Mononuclear cell (primary cell): ENCODE results near the gene NANS. TPM values are rescaled to one million over a fixed set of nuclear protein-coding genes. Genes with fewer than 3 reads are reported as not detected.
"Not testable (repeated sequence)": the region's sequence is repeated elsewhere in the genome, so short reads cannot be mapped to it uniquely, and the experiment has no call there.

Experiments
- H3K27me3 ChIP-seq: 2 replicates; pipeline ENCODE4 v1.6.0; 2011; ENCODE audit warnings: low read length, control low read depth; ENCODE audit not compliant: insufficient read depth
- H3K4me1 ChIP-seq: 2 replicates; pipeline ENCODE4 v1.5.1; 2011; ENCODE audit warnings: mild to moderate bottlenecking, low read length, control low read depth; ENCODE audit not compliant: insufficient read depth
- H3K4me3 ChIP-seq: 2 replicates; pipeline ENCODE4 v1.5.1; 2011; ENCODE audit warnings: mild to moderate bottlenecking, low read length, moderate library complexity
- H3K9me3 ChIP-seq: 2 replicates; pipeline ENCODE4 v1.5.1; 2011; ENCODE audit warnings: low read depth, mild to moderate bottlenecking, control low read depth, low read length
- total RNA-seq: library from RNA; depleted of rRNA; stranded (reverse); fragments of >200 nt; gene quantifications from one replicate; pipeline ENCODE4 v1.2.3, GENCODE V29; 2012

The NANS gene
- total RNA-seq, 1 donor = 41.1 TPM

DNA sequence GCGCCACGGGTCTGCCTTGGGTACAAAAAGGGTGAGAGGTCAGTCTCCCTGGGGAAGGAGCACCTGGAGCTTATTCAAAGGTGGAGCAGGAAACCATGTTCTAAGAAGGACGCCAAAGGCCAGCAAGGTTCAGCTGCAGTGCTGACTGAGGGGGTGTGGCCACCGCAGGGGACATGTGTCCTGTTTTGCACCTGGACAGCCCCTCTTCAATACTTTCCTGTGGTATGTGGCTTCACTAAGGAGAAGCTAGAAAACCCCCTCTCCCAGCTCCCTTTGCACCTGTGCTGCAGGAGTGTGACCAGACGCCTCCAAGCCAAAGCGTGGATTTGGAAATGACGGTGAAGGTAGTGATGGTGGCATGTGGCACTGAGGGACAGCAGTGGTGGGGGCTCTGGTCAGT lies 38.9 kb downstream of the NANS start:
- Histone ChIP-seq H3K4me3 (no peak overlapping the region), H3K4me1 (peaks cover 23% of the 10 kb centered on the region), H3K9me3 (no peaks in the 10 kb centered on the region), H3K27me3 (no peaks in the 10 kb centered on the region)

DNA sequence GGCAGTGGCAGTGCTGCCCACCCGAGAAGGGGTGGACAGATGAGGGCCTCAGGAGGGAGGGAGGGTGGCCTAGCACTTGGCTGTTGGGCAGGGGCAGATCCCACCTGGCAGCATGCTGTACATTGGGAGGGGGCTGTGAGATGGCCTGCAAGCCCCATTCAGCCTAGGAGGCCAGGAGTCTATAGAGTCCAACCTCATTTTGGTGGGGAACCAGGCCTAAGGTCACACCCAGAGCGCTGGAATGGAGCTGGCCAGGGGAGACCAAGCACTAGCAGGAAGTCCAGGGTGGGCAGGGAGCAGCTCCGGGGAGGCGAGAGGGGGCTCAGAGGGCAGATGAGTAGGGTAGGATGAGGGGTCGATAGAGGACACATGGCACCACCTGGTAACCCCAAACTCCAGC lies 39.6 kb downstream of the NANS start:
- Histone ChIP-seq H3K4me3 (no peak overlapping the region), H3K9me3 (no peaks in the 10 kb centered on the region), H3K4me1 (peaks cover 27% of the 10 kb centered on the region), H3K27me3 (no peaks in the 10 kb centered on the region)

- Histone ChIP-seq H3K4me1 (peaks cover 45% of the 10 kb centered on the region), H3K4me3 (no peak overlapping the region)
These were observed 41.3 kb downstream of the NANS start for GRCh38 chr9:98097836-98098235.

DNA sequence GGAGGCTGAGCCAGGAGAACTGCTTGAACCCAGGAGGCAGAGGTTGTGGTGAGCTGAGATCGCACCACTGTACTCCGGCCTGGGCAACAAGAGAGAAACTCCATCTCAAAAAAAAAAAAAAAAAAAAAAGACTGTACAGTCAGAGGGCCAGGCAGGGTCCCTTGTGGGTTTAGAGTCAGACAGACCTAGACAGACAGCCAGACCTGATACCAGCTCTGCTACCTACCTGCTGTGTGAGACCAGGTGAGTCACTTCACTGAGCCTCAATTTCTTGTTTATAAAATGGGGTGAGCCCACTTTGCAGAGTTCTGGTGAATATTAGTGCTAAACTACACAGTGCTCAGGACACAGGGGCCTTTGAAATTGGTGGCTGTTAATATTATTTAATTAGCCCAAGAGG lies 42.8 kb downstream of the NANS start:
- Histone ChIP-seq H3K4me3 (no peak overlapping the region), H3K9me3 (no peaks in the 10 kb centered on the region), H3K27me3 (no peaks in the 10 kb centered on the region), H3K4me1 (peaks cover 56% of the 10 kb centered on the region)

More at GRCh38 chr9:98097836-98098235, 41.3 kb downstream of the NANS start:
- Histone ChIP-seq H3K9me3 (no peaks in the 10 kb centered on the region), H3K27me3 (no peaks in the 10 kb centered on the region)

GRCh38 chr9:98099898-98100297 lies 43.4 kb downstream of the NANS start:
- H3K27me3 ChIP-seq = no peaks in the 10 kb centered on the region
- peaks cover 61% of the 10 kb centered on the region for H3K4me1 ChIP-seq
- no peak overlapping the region for H3K4me3 ChIP-seq
- no peaks in the 10 kb centered on the region for H3K9me3 ChIP-seq

DNA sequence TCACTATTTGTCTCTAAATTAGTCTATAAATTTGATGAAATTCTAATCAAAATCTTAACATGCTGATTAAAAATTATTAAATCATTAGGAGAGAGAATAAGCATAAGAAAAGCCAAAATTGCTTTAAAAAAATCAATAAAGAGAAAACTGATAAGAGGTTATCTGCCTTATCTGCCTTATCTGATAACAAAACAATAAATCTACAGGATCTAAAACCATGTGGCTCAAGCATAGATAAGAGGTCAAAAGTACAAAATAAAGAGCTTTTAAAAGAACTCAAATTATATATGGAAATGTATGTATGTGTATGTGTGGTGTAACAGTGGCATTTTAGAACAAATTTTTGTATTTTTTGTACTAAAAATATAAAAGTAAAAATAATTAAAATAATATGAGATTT lies 43.9 kb downstream of the NANS start:
- Histone ChIP-seq H3K9me3 (no peaks in the 10 kb centered on the region), H3K27me3 (no peaks in the 10 kb centered on the region), H3K4me3 (no peak overlapping the region), H3K4me1 (peaks cover 67% of the 10 kb centered on the region)

- peaks cover 77% of the 10 kb centered on the region for H3K4me1 ChIP-seq
- no peak overlapping the region for H3K4me3 ChIP-seq
- H3K27me3 ChIP-seq = no peaks in the 10 kb centered on the region
- H3K9me3 ChIP-seq = no peaks in the 10 kb centered on the region
These were observed 44.9 kb downstream of the NANS start for GRCh38 chr9:98101416-98101815.

- Histone ChIP-seq H3K4me3 (no peak overlapping the region), H3K4me1 (peaks cover 81% of the 10 kb centered on the region), H3K9me3 (no peaks in the 10 kb centered on the region)
These were observed 45.3 kb downstream of the NANS start for GRCh38 chr9:98101868-98102273.

DNA sequence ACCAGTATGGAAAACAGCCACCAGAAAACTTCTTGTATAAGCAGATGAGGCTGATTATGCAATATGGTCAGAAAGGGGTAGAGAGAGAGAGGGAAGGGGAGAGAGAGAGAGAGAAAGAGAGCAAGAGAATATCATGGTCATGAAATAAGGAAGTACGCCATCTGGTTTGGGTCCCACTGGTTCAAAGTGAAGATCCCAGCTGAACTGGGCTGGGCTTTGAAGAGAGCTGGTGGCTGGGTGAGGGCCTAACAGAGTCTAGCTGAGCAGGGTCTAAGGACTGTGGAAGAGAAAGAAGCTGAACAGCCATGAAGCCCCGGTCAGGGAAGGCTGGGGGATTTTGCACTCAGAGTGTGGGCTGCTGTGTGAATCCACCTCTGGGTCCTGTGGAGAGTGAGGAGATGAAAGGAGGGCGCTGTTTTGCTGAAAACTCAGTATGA lies 47.9 kb downstream of the NANS start:
- Histone ChIP-seq H3K4me3 (no peak overlapping the region), H3K9me3 (no peaks in the 10 kb centered on the region)

More at GRCh38 chr9:98101868-98102273, 45.3 kb downstream of the NANS start:
- no peaks in the 10 kb centered on the region for H3K27me3 ChIP-seq

DNA sequence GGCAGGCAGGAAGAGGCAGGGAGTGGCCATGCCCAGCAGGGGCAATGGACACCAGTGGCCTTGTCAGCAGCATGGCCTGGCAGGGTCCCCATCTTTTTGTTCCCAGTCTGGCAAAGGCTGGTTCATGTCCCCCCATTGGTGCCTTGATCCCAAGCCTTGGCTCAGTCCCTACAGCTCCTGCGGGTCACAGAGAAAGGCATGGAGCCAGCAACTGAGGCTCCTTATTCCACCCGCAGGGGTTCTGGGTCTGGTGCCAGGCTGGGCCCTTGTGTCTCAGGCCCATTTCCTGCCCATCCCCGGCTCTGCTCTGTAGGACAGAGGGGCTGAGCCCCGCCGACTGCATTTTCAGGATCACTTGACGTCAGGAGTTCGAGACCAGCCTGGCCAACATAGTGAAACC lies 48.5 kb downstream of the NANS start:
- Histone ChIP-seq H3K9me3 (no peaks in the 10 kb centered on the region), H3K27me3 (no peaks in the 10 kb centered on the region), H3K4me3 (no peak overlapping the region), H3K4me1 (peaks cover 94% of the 10 kb centered on the region)

More for the DNA sequence above, 47.9 kb downstream of the NANS start:
- Histone ChIP-seq H3K27me3 (no peaks in the 10 kb centered on the region), H3K4me1 (peaks cover 94% of the 10 kb centered on the region)

- H3K4me1 ChIP-seq = peaks cover 79% of the 10 kb centered on the region
- no peaks in the 10 kb centered on the region for H3K27me3 ChIP-seq
- no peaks in the 10 kb centered on the region for H3K9me3 ChIP-seq
- no peak overlapping the region for H3K4me3 ChIP-seq
These were observed 51.4 kb downstream of the NANS start for GRCh38 chr9:98107926-98108325.

DNA sequence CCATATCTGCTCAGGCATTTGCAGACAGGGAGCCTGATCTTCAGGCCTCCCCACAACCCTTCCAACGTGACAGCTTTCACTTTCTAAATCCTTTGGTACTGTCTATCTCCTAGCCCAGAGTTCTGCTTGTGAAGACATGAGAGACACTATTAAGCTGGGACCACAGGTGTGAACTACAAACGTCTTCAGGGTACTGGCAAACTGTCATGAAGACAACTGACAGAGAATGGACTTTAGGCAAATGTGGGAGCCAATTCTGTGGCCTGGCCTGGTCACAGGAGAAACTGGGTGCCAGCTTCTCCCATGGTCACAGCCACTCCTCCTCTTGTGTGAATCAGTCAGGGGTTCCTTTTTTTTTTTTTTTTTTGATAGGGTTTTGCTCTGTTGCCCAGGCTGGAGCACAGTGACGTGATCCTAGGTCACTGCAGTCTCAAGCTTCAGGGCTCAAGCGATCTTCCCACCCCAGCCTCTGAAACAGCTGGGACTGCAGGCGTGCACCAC lies 52.0 kb downstream of the NANS start:
- no peaks in the 10 kb centered on the region for H3K27me3 ChIP-seq
- H3K4me1 ChIP-seq = peaks cover 79% of the 10 kb centered on the region
- no peak overlapping the region for H3K4me3 ChIP-seq

DNA sequence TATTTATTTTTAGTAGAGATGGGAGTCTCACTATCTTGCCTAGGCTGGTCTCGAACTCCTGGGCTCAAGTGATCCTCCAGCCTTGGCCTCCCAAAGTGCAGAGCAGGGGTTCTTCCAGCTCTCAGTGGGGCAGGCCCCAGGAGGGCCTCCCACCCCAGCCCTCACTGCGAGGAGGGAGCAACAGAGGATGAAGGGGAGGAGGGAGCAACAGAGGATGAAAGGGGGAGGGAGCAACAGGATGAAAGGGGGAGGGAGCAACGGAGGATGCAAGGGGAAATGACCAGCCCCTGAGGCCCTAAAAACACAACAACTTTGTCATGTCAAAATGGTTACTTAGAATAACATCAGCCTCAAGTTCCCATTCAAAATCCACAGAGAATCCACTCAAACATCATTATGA lies 52.5 kb downstream of the NANS start:
- Histone ChIP-seq H3K9me3 (no peaks in the 10 kb centered on the region), H3K4me1 (peaks cover 74% of the 10 kb centered on the region), H3K4me3 (no peak overlapping the region), H3K27me3 (no peaks in the 10 kb centered on the region)

More for the DNA sequence above, 52.0 kb downstream of the NANS start:
- H3K9me3 ChIP-seq = no peaks in the 10 kb centered on the region

DNA sequence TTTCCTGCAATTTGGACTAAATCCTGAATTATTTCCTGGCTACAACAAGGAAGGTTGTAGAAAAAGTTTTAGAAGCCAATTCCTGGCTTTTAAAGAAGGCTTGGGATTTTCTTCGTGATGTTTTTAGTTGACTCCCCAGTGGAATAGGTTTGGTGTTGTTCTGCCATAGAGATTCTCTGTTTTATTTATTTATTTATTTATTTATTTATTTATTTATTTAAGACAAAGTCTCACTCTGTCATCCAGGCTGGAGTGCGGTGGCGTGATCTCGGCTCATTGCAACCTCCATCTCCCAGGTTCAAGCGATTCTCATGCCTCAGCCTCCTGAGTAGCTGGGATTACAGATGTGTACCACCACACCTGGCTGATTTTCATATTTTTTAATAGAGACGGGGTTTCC lies 60.6 kb downstream of the NANS start:
- peaks cover 66% of the 10 kb centered on the region for H3K4me1 ChIP-seq

DNA sequence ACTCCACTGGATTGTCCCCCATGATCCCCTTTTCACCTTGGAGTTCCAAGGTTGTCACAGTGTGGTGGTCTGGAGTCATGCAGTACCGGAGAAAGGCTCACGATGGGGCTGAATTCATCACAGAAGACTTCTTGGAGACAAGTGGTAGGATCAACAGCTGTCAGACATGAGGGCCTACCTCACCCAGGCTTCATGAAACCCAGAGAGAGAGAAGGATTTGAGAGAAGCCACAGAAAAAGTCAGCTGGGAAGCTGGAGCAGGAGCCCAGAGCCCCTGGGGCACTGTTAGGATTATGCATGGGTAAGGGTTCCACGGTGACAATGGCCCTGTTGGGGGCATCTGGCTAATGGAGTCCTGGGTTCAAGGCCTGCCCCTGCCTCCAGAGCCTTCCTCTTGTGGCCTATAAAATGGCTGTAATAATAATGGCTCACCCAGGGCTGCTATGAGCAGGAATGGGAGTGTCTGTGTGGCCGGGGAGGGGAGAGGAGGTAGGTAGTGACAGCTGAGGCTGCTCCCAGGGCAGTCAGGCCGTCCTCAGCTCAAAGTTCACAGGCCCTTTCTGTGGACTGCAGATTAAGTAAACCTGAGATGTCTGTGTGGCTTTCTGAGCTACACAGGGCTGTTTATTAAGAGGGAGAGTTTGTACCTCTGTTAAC lies 61.6 kb downstream of the NANS start:
- H3K4me3 ChIP-seq = peak overlapping the region; percentile 83
- H3K27me3 ChIP-seq = no peaks in the 10 kb centered on the region
- no peaks in the 10 kb centered on the region for H3K9me3 ChIP-seq
- H3K4me1 ChIP-seq = peaks cover 57% of the 10 kb centered on the region

More for the DNA sequence above, 60.6 kb downstream of the NANS start:
- not testable (repeated sequence) for H3K9me3 ChIP-seq, H3K4me3 ChIP-seq, H3K27me3 ChIP-seq
